ENCODE data around the gene HSD17B14.

GRCh38 chr19:48804496-48804895 is 31.8 kb downstream of the HSD17B14 start:
- no peak for TF ChIP-seq CTCF (IDR thresholded peaks at IDR 0.05)
- TF ChIP-seq POLR2A (IDR thresholded peaks at IDR 0.05), result no peak

Measured in right lobe of liver (tissue), 4 donors.